SU-DHL-6 (cell line): Measurements from ENCODE around the gene CBX6.

Experiments used
- CTCF ChIP-seq: fragments of 200-600 bp; sonication (generic); IDR thresholded peaks from one replicate; pipeline ENCODE4 v1.5.1; 2017; ENCODE audit warnings: antibody characterized with exemption, mild to moderate bottlenecking, low read length, moderate library complexity; ENCODE audit not compliant: insufficient read depth, poor library complexity, severe bottlenecking
- EZH2phosphoT487 ChIP-seq: fragments of 200-600 bp; sonication (generic), shearing (Covaris generic); conservative IDR thresholded peaks from 2 replicates; pipeline ENCODE4 v1.6.1; 2018; ENCODE audit warnings: mild to moderate bottlenecking, antibody characterized with exemption, low read length, moderate library complexity, mixed read lengths

DNA sequence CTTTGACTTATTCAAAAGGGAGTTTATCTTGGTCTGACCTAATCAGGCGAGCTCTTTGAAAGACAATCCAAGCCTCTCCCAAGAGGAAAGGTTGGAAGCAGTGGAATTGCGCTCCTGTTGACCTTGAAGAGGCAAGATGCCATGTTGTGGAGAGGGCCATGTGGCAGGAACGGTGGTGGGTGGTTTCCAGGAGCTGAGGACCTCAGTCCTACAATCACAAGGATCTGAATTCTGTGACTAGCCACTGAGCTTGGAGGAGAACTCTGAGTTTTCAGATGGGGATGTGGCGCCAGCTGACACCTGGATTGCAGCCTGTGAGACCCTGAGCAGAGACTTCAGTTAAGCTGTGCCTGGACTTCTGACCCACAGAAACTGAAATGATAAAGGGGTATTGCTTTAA lies 6.0 kb upstream of the CBX6 start:
- TF ChIP-seq CTCF (no peak), EZH2phosphoT487 (no peak)
